ENCODE results near the gene AHCYL2. TPM values are rescaled to one million over a fixed set of nuclear protein-coding genes. Genes with fewer than 3 reads are reported as not detected.

AHCYL2 gene
- total and polyA plus RNA-seq, 2 of the 8 experiments (the other 6 are each of a cell fraction or from before 2014, with no cell fraction given): 20.7 to 25.4 TPM

GRCh38 chr7:129436335-129436923, 211.6 kb downstream of the AHCYL2 start:
- no peaks in the 10 kb centered on the region for H3K9me3 ChIP-seq (ENCODE audit: insufficient read depth in 2 of 2, low read depth in 1 of 2, low read length in 1 of 2)
- WGBS, 2 experiments (ENCODE audit: extremely low coverage in 1 of 2, insufficient coverage in 1 of 2, insufficient read length in 1 of 2, insufficient replicate concordance in 2 of 2, low coverage in 1 of 2, low lambda C conversion rate in 2 of 2, missing lambda C conversion rate in 1 of 2): 93% methylated on average over 5 of the region's 5 CpGs; no CpG with 5 or more reads in 1 of the 2 experiments
- H3K4me3 ChIP-seq (ENCODE audit: extremely low read depth in 1 of 4, insufficient read depth in 2 of 4, low read depth in 3 of 4, low read length in 4 of 4): no peak overlapping the region
- no peak overlapping the region for H2BK15ac ChIP-seq (ENCODE audit: low read length)
- no peak overlapping the region for H3K56ac ChIP-seq (replicated peaks; ENCODE audit: insufficient read length, low read depth, low read length)
- peaks cover 0 to 9% (median 3%) of the 10 kb centered on the region in 4 experiments; a peak in 3 of 7 replicates for H3K27me3 ChIP-seq (replicated peaks in 1 of 4; ENCODE audit: control insufficient read depth in 3 of 4, extremely low read depth in 1 of 4, insufficient read depth in 3 of 4, low read length in 3 of 4)
- no peak for DNase-seq (ENCODE audit: low read depth in 1 of 2, low spot score in 2 of 2)
- no peak overlapping the region for H2AFZ ChIP-seq (ENCODE audit: low read length)
- H3K23ac ChIP-seq (ENCODE audit: insufficient read length): no peak overlapping the region
- peaks cover 3 to 5% of the 10 kb centered on the region in 2 experiments for H4K20me1 ChIP-seq (replicated peaks in 1 of 2; ENCODE audit: control insufficient read depth in 1 of 2, insufficient read depth in 2 of 2, low read length in 2 of 2)
- H3K23me2 ChIP-seq (ENCODE audit: low read depth, low read length): peaks cover 13% of the 10 kb centered on the region
- no peak overlapping the region for H2BK12ac ChIP-seq (ENCODE audit: low read depth, low read length)
- no peak overlapping the region for H3K9ac ChIP-seq (replicated peaks in 1 of 4; ENCODE audit: extremely low read depth in 1 of 4, low read depth in 3 of 4, low read length in 3 of 4)
- no peak overlapping the region for H2BK20ac ChIP-seq (ENCODE audit: low read length)
- H3K27ac ChIP-seq (ENCODE audit: low read depth, low read length): no peak overlapping the region
- H3K14ac ChIP-seq (ENCODE audit: insufficient read length): no peak overlapping the region
- H3K36me3 ChIP-seq (ENCODE audit: control insufficient read depth in 2 of 4, insufficient read depth in 4 of 4, low read length in 3 of 4): peaks cover 0 to 7% (median 0%) of the 10 kb centered on the region in 4 experiments; a peak in 1 of 8 replicates
- no peak overlapping the region for H2BK5ac ChIP-seq (ENCODE audit: low read depth, low read length)
- no peak overlapping the region for H4K5ac ChIP-seq (ENCODE audit: insufficient read length, low read depth, low read length)
- H4K8ac ChIP-seq (ENCODE audit: extremely low read depth, insufficient read depth, low read length): no peak overlapping the region
- peaks cover 0 to 4% (median 2%) of the 10 kb centered on the region in 4 experiments; a peak in 3 of 7 replicates for H3K4me1 ChIP-seq (replicated peaks in 1 of 4; ENCODE audit: control insufficient read depth in 3 of 4, insufficient read depth in 4 of 4, low read length in 3 of 4)
- ChIA-PET CTCF (ENCODE audit: partially characterized antibody) (interaction anchor here (0.8 to 2.1 kb wide), 2 partner anchors 69 to 218 kb away, joined by 3 to 5 read pairs; no protein-coding TSS in a partner anchor), POLR2A (ENCODE audit: partially characterized antibody) (interaction anchor here (1.5 kb wide), 1 partner anchor 35 kb away, joined by 3 read pairs; no protein-coding TSS in a partner anchor)
- H4K91ac ChIP-seq (replicated peaks; ENCODE audit: insufficient read length, low read length): no peak overlapping the region
- no peak overlapping the region for H2BK120ac ChIP-seq (replicated peaks; ENCODE audit: low read depth, low read length)
- no peak overlapping the region for H3K4ac ChIP-seq (replicated peaks; ENCODE audit: insufficient read length, low read depth, low read length)
- no peaks in the 10 kb centered on the region for H3K79me1 ChIP-seq (ENCODE audit: low read depth, low read length)
- no peak for FAIRE-seq
- H3K18ac ChIP-seq (ENCODE audit: extremely low read depth, low read length): no peak overlapping the region
- no peak overlapping the region for H2AK5ac ChIP-seq (ENCODE audit: low read depth, low read length)
- H3K79me2 ChIP-seq (ENCODE audit: control insufficient read depth in 1 of 2, insufficient read depth in 2 of 2, low read length in 2 of 2): peaks cover 0 to 3% of the 10 kb centered on the region in 2 experiments; a peak in 1 of 4 replicates
- no peak overlapping the region; a peak in 1 of 4 replicates for H3K4me2 ChIP-seq (ENCODE audit: insufficient read depth in 1 of 2, low read depth in 2 of 2, low read length in 2 of 2)
- TF ChIP-seq RFX5 (IDR thresholded peaks at IDR 0.05; ENCODE audit: borderline replicate concordance, low read depth, low read length) (no peak), SRF (IDR thresholded peaks at IDR 0.05; ENCODE audit: low read depth, low read length) (no peak), BRCA1 (IDR thresholded peaks at IDR 0.05; ENCODE audit: low read depth, low read length) (no peak), RBBP5 (IDR thresholded peaks at IDR 0.05; ENCODE audit: borderline replicate concordance, low read depth, low read length) (no peak), ZNF274 (IDR thresholded peaks at IDR 0.05; ENCODE audit: borderline replicate concordance, extremely low read depth, low read length) (no peak), CTCF (IDR thresholded peaks at IDR 0.05; ENCODE audit: control extremely low read depth in 1 of 3, insufficient read depth in 1 of 3, low read depth in 1 of 3, low read length in 3 of 3) (no peak), POU5F1 (IDR thresholded peaks at IDR 0.05; ENCODE audit: low read depth, low read length) (no peak), KDM5A (IDR thresholded peaks at IDR 0.05; ENCODE audit: low read length) (no peak), HDAC6 (IDR thresholded peaks at IDR 0.05; ENCODE audit: low read depth, low read length) (no peak)
